Measurements from ENCODE around the gene HIVEP3.

The HIVEP3 gene

GRCh38 chr1:41779360-41779759, 139.4 kb downstream of the HIVEP3 start:
- DNase-seq, result peak; percentile 39

- DNase-seq, result no peak
These were observed 141.0 kb downstream of the HIVEP3 start for GRCh38 chr1:41777695-41778094.

- DNase-seq, result no peak
These were observed 141.8 kb downstream of the HIVEP3 start for GRCh38 chr1:41776891-41777441.

GRCh38 chr1:41775956-41776585, 142.7 kb downstream of the HIVEP3 start:
- DNase-seq, result no peak

GRCh38 chr1:41774471-41774990, 144.2 kb downstream of the HIVEP3 start:
- DNase-seq, result no peak

- DNase-seq, result no peak
These were observed 144.9 kb downstream of the HIVEP3 start for GRCh38 chr1:41773842-41774241.

GRCh38 chr1:41773144-41773591, 145.6 kb downstream of the HIVEP3 start:
- DNase-seq, result no peak

GRCh38 chr1:41769068-41769467, 149.7 kb downstream of the HIVEP3 start:
- no peak for DNase-seq

- DNase-seq, result peak; percentile 72
These were observed 150.1 kb downstream of the HIVEP3 start for GRCh38 chr1:41768583-41768982.

- DNase-seq, result no peak
These were observed 150.9 kb downstream of the HIVEP3 start for GRCh38 chr1:41767534-41768525.

GRCh38 chr1:41766546-41766945, 152.2 kb downstream of the HIVEP3 start:
- no peak for DNase-seq

GRCh38 chr1:41766041-41766440, 152.7 kb downstream of the HIVEP3 start:
- DNase-seq, result no peak

- DNase-seq, result peak; percentile 54
These were observed 153.6 kb downstream of the HIVEP3 start for GRCh38 chr1:41765152-41765551.

GRCh38 chr1:41764656-41765055, 154.1 kb downstream of the HIVEP3 start:
- DNase-seq, result no peak

GRCh38 chr1:41762777-41763176, 155.9 kb downstream of the HIVEP3 start:
- no peak for DNase-seq

- DNase-seq, result no peak
These were observed 156.5 kb downstream of the HIVEP3 start for GRCh38 chr1:41762251-41762650.

GRCh38 chr1:41758904-41759548, 159.7 kb downstream of the HIVEP3 start:
- no peak for DNase-seq

- DNase-seq, result no peak
These were observed 160.2 kb downstream of the HIVEP3 start for GRCh38 chr1:41758500-41758899.

- DNase-seq, result peak; percentile 32
These were observed 164.2 kb downstream of the HIVEP3 start for GRCh38 chr1:41754540-41754939.

GRCh38 chr1:41752514-41753170, 166.1 kb downstream of the HIVEP3 start:
- DNase-seq, result no peak

GRCh38 chr1:41751804-41752513, 166.8 kb downstream of the HIVEP3 start:
- DNase-seq, result no peak
